GM21367 (cell line): ENCODE data around the gene MIGA1.
A peak's percentile ranks its signal among the peaks of the same experiment; 100 is the strongest.

ENCODE experiments used
- ATAC-seq: cut with Tn5 transposase; IDR thresholded peaks from one replicate; pipeline ENCODE4 v1.9.1; 2021; ENCODE audit not compliant: unreplicated experiment

Gene MIGA1

DNA sequence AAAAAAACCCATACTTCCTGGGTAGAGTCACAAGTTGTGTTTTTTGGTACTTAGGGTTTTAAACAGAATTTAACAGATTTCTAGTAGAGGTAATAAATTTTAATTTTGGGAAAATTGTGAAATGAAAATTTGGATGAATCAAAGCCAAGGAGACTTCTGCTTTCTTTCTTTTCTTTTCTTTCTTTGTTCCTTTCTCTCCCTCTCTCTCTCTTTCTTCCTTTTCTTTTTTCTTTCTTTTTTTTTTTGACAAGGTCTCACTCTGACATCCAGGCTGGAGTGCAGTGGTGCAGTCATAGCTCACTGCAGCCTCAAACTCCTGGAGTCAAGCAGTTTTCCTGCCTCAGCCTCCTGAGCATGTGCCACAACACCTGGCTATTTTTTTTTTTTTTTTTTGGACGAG, 62.1 kb downstream of the MIGA1 start:
- ATAC-seq: no peak

DNA sequence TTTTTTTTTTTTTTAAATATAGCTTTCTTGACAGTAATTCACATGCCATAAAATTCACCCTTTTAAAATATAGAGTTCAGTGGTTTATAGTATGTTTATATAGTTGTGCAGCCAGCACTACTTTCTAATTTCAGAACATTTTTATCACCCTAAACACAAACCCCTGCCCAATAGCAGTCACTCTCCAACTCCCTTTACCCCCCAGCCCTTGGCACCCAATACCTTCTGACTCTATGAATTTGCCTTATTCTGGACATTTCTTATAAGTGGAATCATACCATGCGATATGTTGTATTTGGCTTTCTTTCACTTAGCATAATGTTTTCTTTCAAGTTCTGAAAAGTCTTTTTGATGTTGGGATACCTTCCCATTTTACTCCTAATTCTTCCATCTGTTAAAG, 66.5 kb downstream of the MIGA1 start:
- no peak for ATAC-seq

DNA sequence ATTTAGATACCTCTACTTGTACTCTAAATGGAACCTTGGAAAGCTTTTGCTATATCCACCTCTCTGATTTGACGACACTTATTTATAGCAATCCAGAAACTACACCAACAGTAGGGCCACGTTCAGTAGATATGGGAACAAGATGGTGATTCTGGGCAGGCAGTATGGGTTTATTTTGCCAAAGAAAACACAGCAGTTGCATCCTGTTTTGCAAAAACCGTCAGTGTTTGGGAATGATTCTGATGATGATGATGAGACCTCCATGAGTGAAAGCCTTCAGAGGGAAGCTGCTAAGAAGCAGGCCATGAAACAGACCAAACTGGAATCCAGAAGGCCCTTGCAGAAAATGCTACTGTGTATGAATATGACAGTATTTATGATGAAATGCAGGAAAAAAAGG, 67.5 kb downstream of the MIGA1 start:
- no peak for ATAC-seq

DNA sequence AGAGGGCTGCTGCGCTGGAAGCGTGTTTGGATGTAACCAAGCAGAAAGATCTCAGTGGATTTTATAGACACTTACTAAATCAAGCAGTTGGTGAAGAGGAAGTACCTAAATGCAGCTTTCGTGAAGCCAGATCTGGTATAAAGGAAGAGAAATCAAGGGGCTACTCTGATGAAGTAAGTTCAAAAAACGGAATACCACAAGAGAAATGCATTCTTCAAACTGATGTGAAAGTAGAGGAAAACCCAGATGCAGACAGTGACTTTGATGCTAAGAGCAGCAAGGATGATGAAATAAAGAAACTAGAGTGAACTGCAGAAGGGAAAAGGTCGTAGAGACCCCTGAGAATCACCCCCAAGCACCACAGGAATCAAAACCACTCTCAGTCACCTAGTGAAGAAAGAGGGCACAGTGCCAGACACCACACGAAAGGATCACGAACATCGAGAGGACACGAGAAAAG, 68.2 kb downstream of the MIGA1 start:
- ATAC-seq: no peak

DNA sequence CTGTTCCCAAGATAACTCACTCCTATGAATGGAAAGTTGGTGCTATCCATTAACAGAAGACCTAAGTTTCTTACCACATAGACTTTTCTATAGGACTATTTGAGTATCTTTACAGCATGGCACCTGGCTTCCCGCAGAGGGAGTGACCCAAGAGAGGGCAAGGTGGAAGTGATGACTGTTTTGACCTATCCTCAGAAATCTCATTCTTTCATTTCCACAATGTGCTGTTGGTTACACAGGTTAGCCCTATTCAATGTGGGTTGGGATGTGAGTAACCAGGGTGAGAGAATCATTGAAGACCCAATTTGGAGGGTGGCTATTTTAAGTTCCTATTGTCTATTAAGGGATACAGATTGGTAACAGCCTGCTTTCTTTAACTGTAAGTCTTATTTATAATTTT, 70.6 kb downstream of the MIGA1 start:
- no peak for ATAC-seq

DNA sequence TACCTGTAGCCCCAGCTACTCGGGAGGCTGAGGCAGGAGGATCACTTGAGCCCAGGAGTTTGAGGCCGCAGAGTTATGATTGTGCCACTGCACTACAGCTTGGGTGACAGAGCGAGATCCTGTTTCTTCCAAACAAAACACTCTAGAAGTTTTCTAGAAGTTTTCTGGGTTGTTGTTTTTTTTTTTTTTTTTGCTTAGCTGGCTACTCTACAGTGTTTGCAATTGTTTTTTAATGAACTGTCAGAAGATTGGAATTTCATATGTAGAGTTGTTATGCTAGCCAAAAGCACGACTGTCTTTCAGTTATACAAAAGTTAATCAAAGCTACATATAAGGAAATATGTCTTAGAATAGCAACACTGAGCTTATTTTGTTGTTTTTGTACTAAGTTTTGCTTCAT, 78.1 kb downstream of the MIGA1 start:
- no peak for ATAC-seq

DNA sequence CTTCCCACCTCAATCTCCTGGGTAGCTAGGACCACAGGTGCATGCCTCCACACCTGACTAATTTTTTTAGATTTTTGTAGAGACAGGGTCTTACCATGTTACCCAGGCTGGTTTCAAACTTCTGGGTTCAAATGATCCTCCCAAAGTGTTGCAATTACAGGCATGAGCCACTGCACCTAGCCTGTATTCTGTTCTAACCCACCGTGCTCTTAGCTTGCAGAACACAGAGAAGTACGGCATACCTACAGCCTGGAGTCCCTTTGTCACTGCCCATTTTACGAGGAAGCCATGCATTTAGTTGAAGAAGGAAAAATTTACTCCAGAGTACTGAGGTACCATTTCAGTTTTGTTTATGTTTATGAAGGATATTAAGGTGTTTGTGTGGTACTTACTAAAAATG, 79.3 kb downstream of the MIGA1 start:
- ATAC-seq: no peak

DNA sequence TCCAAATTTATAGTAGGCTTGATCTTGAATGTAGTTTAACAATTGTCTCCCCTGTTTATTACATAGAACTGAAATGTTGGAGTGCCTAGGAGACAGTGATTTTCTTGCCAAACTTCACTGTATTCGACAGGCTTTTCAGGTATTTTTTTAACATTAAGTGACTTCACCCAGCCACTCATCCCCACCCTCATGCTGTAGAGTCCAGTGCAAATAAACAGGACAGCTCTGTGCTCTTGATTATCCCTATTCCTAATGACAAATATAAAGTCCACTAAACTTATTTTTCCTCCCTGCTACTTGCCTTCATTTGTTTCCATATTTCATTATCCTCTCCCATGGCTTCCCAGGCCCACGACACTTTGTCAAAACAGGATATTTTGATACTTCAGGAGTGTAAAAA, 79.8 kb downstream of the MIGA1 start:
- no peak for ATAC-seq

DNA sequence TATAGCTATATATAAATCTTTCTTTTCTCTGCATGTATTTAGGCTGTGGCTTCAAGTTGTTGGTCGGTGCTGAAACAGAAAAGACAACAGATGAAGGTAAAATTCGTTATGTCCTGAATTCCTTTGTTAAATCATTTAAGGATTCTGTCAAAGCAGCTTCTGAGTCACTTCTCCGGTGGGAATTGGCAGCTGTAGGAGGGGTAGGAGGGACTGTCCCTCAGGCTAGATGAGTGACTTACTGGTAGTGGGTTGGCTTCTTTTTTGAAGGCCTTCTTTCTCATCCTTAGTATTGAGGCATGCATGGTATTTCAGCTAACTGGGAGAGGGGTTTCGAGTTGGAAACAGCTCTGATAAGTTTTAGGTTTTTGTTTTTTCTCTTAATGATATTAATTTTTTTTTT, 86.8 kb downstream of the MIGA1 start:
- ATAC-seq: no peak

DNA sequence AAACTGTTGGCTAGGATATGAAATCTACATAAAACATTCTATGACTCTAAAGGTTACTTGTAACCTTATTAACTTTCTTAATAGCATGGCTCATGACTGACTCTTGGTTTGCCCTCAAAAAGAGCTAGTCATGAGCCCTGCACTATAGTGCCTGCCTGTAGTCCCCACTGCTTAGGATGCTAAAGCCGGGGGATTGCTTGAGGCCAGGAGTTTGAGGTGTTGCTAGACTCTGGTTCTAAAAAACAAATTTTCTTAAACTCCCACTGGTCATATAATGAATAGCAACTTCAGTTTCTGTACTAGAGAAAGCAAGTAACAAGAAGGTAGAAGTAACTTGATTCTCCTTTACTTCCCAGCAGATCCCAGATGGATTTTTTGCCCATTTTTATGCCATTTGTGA, 93.2 kb downstream of the MIGA1 start:
- ATAC-seq: no peak

DNA sequence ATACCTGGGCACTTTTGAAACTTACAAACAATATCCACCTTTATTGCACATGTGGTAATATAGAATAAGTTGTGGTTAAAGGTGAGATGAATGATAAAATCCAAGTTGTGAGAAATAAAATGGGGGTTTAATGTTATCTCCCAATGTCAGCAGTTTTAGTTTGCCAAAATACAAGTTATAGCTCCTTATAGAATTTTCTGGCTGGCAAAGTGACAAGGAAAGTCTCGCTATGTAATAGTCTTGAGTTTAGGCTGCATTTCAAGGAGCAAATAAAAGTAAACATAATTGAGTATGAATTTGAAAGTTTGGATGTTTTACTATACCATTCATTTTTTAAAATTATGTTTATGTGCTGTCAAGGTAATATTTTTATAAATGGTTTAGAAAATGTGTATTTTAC, 94.0 kb downstream of the MIGA1 start:
- ATAC-seq: no peak

DNA sequence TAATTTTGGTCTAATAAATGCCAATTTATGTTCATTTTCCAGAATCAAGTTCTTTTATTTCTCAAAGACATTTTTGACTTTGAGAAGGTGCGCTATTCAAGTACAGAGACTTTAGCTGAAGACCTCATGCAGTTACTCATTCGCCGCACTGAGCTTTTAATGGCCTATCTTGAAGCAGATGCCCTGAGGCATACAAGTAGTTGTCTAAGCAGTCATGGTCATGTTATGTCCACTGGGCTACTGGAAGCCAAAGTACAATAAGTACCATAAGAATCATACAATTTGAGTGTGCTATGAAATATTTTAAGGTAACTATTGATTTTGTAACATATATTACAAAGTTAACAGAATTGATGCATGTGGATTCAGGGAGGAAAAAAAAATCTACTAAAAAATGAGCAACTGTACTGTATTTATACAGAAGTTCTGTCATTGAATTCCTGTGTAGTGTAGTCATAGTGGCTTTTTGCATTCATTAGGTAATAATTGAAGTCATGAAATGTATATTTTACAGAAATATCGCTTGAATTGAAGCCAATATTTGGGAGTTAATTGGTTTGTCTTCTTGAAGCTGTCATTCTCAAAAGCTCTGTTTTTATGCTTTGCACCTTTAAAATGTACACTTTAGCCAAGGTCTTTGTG, 95.5 kb downstream of the MIGA1 start:
- no peak for ATAC-seq

DNA sequence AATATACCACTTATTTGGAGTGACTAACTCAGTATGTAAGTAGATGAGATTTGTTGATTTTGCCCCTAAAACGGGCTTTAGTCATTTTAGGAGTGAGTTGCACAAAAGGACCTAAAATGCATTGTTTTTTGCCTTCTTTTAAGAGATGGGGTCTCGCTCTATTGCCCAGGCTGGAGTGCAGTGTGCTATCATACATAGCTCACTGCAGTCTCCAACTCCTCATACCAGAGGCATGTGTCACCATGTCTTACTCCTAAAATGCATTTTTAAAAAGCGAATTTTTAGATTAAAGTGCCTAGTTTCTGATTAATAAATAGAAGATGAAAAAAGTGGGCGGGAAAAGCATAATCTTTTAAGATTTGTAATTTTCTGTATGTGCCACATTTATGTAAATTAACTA, 97.4 kb downstream of the MIGA1 start:
- ATAC-seq: no peak

DNA sequence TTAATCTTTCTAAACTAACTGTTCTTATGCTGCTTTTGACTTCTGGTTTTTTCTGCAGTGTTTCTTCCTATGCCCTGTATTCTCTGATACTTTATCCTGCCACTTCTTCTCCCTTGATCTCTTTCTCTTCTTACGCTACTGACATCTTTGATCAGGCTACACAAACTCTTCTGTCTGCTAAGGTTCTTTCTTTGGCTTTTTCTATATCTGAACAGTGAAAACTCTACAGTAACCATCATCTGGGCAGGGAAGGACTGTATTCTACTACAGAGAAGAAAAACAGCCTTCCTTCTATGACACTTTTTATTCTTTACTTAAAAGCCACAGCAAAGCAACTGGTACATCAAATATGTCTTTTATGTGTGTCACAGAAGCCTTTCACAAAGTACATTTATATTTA, 101.6 kb downstream of the MIGA1 start:
- no peak for ATAC-seq

DNA sequence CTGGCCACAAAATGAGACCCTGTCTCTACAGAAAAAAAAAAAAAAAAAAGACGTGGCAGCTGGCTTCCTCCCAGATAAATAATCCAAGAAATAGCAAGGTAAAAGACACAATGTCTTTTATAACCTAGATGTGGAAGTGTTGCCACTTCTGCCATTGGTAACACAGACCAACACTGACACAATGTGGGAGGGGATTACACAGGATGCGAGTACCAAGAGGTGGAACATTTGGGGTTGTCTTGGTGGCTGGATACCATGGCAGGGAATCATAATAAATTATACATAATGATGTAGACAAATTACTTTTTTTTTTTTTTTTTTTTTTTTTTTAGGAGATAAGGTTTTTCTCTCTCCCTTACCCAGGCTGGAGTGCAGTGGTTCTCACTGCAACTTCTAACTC, 103.0 kb downstream of the MIGA1 start:
- no peak for ATAC-seq

DNA sequence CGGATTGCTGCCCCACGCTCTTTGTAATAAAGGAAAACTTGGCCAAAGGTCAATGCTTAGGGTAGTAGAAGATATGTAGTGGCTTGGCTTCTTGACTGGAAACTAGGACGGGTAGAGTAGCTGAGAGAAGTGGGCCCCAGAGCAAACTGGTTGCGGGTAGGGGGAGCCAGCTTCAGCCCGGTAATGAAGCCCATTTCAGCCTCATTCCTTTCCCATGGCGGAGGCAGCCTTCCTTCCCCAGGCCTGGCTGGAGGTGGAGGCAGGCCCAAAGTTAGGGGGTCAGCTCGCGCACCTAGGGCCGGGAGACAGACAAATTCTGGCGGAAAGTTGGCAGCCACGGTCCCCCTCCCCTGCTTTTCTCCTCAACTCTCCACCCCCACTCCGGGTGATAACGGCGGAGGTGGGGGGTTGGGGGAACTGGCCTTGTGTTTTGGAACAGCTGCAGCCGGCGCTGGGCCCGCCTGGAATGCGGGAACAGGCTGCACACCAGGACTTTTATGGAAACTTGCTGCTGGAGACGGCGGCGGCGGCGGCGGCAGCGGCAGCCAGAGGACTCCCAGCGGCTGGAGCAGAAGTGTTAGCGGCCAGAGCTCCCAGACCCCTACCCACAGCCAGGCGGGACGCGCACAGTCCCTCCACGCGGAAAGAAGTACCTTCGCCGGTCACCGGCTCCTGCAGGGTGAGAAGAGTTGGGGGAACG, 108.8 kb downstream of the MIGA1 start, which contains the start of gene NEXN:
TSS of gene NEXN (plus strand) at position 544 of the 700 bp plus-strand sequence. CDS start 27,483 bp downstream, outside the sequence.
- ATAC-seq: peak; percentile 36

DNA sequence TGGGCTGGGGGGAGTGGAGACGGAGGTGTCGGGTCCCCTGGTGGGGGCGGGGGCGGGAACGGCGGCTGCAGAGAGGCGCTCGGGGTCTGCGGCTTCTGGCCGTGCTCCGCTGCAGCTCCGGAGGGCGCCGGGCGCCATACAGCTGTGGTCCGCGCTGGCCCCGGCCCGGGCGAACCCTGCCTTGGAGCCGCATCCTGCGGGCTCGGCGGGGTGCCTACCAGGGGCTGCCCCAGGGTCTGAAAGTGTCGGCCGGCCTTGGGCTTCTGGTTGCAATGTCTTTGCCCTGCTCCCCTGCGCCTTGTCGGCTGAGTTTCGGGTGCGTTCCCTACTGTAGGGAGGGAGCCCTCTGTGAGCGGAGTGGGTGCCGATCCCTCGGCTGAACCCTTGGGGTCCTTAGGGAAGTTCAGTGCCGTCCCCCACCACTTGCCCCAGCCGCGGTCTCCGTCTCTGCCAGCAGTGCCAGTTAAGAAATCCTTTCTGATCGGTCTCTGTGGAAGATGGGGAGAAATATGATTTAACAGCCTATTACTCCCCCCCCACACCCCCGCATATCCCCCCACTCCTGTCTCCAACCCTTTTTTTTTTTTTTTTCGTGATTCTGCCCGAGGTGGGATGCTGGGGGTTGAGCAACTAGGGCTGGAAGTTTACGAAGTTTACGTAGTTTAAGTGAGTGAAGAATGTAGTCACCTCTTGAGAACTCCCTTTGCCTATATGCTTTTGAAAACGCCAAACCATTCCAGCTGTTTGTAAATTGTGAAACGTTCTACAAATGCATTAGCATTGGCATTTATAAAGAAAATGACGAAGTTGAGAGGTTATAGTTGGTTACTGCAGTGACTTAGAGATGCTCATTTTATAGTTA, 109.6 kb downstream of the MIGA1 start:
- ATAC-seq: peak; percentile 63

DNA sequence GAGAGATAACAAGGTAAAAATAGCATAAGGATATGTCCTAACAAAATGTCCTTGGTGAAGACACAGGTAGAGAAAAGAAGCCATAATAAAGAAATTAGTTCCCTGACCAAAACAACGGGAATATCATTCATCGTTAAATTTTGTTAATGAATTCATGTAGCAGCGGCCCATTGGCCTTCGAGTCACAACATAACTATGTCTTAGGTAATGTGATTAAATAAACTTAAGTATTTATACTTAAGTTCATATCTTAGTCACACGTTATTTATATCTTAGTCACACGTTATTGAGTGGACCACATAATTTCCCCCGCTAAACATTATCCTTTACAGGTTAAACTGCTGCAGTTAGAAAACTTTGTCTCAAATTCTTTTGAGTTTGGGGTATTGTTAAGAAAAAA, 110.2 kb downstream of the MIGA1 start:
- ATAC-seq: no peak

DNA sequence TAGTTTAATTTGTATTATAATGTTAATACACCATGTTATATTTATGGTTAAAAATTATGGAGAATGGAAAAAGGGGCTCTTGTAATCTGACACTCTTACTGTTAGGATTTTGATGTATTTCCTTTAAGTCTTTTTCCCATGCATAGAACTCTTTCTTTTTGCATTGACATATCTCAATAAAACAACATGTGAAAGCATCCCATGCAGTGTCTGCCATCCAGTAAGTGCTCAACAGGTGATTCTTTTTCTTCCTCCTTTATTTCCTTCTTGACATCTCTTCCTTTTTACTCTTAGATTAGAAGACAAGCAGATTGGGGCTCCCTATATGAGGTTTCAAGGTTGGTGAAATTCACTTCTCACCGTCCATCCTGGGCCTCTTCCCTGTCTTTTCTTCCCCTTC, 111.8 kb downstream of the MIGA1 start:
- ATAC-seq: no peak

DNA sequence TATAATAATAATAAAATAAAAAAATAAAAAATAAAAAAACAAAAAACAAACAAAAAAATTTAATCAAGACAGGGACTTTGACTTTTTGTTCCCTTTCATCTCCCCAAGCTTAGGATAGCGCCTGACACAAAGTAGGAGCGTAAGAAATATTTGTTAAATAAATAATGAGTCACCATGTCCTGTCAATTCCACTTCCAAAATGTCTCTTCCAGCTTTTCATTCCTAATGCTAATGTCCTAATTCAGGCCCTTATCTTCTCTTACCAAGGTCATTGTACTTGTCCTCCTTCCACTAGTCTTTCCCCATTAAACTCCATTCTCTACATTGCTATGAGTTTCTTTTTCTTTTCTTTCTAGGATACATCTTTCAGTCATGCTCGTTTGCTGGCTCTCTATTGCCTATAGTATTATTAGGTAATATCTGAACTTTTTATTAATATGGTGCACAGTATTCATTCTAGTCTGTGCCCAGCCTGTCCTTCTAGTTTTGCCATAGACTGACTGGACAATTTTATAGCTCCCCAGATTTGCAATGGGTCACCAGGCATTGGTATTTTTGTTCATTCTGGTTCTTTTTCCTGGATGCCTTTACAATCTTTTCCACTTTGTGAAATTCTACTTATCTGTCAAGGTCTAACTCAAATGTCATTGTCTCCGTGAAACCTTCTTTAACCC, 120.3 kb downstream of the MIGA1 start:
- no peak for ATAC-seq

DNA sequence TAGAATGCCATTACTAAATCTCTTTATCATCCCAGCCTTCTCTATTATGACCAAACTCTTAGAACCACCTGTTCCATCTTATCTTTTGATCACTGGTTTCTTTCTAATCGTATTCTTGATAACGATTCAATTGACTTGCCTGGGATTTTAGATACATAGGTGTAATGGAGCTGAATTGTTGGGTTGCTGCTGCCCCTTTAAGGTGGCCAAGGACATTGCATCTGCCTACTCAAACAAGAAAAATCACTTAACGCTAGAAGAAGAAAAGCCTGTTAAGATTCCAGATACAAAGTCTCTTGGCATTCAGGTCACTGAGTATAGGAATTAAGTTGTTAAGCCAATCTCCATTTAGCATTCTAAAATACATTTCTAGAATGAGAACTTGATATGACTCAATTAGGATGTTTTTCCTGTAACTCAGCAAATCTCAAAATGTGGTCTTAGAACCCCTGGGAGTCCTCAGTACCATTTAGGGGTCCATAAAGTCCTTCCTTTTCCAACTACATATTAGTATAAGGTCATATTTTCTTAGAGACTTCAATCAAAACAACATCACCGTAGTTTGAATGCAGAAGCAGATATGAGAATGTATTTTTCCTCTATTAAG, 121.3 kb downstream of the MIGA1 start:
- peak; percentile 70 for ATAC-seq
